Stimulated activated effector memory CD8-positive, alpha-beta T cell treated with anti-CD3 and anti-CD28 coated beads, Interleukin-12 subunit alpha, Interleukin-12 subunit beta, amount 100 ng/mL, for 72 hours (primary cell): Measurements from ENCODE around the gene SMU1.
"Not testable (repeated sequence)": the region's sequence is repeated elsewhere in the genome, so short reads cannot be mapped to it uniquely, and the experiment has no call there.

Source experiments
- ATAC-seq: fragments of 150-1000 bp; cut with Tn5 transposase; 2 replicates; pipeline ENCODE4 v1.10.0; 2021
- DNase-seq, 2 donors: peaks; one replicate each; pipeline ENCODE4 v3.0.0; 2021 to 2022; ENCODE audit warnings: low spot score in 2 of 2
- H3K27ac Mint-ChIP-seq: one replicate; pipeline ENCODE4 v1.8.0; 2022; ENCODE audit warnings: mild to moderate bottlenecking, mixed read lengths
- H3K36me3 Mint-ChIP-seq: one replicate; pipeline ENCODE4 v1.8.0; 2022; ENCODE audit warnings: mild to moderate bottlenecking, mixed read lengths
- H3K4me1 Mint-ChIP-seq: one replicate; pipeline ENCODE4 v1.8.0; 2022; ENCODE audit warnings: mixed read lengths
- H3K4me3 Mint-ChIP-seq: one replicate; pipeline ENCODE4 v1.8.0; 2022; ENCODE audit warnings: mild to moderate bottlenecking, mixed read lengths
- H3K9me3 Mint-ChIP-seq: one replicate; pipeline ENCODE4 v1.8.0; 2022; ENCODE audit warnings: mixed read lengths

The SMU1 gene

GRCh38 chr9:33092634-33093033 lies 16.2 kb upstream of the SMU1 start:
- H3K4me3 Mint-ChIP-seq = no peak overlapping the region
- H3K36me3 Mint-ChIP-seq = peaks cover 5% of the 10 kb centered on the region
- no peak overlapping the region for H3K27ac Mint-ChIP-seq
- peaks cover 17% of the 10 kb centered on the region for H3K4me1 Mint-ChIP-seq
- H3K9me3 Mint-ChIP-seq = no peaks in the 10 kb centered on the region
- ATAC-seq (no peak), DNase-seq (no peak)

- H3K9me3 Mint-ChIP-seq, H3K27ac Mint-ChIP-seq, DNase-seq, H3K4me3 Mint-ChIP-seq, ATAC-seq, H3K36me3 Mint-ChIP-seq: not testable (repeated sequence)
- peaks cover 33% of the 10 kb centered on the region for H3K4me1 Mint-ChIP-seq
Observed at GRCh38 chr9:33085672-33086071, 9.2 kb upstream of the SMU1 start.

- Mint-ChIP-seq H3K4me3 (no peak overlapping the region), H3K4me1 (peaks cover 27% of the 10 kb centered on the region), H3K27ac (peak overlapping the region; percentile 90), H3K36me3 (no peaks in the 10 kb centered on the region), H3K9me3 (no peaks in the 10 kb centered on the region)
- no peak for DNase-seq
- peak; percentile 58 for ATAC-seq
Observed at GRCh38 chr9:33082538-33083326, 6.3 kb upstream of the SMU1 start.

GRCh38 chr9:33082128-33082527 lies 5.7 kb upstream of the SMU1 start:
- Mint-ChIP-seq H3K9me3 (no peaks in the 10 kb centered on the region), H3K27ac (peak overlapping the region; percentile 90), H3K36me3 (peaks cover 2% of the 10 kb centered on the region), H3K4me1 (peaks cover 31% of the 10 kb centered on the region), H3K4me3 (no peak overlapping the region)
- no peak for ATAC-seq
- DNase-seq = no peak

GRCh38 chr9:33081128-33081851 lies 4.8 kb upstream of the SMU1 start:
- DNase-seq (peak in 1 of 2 donors; percentile 64), ATAC-seq (peak; percentile 68)
- no peak overlapping the region for H3K27ac Mint-ChIP-seq
- H3K4me3 Mint-ChIP-seq = no peak overlapping the region
- peaks cover 40% of the 10 kb centered on the region for H3K4me1 Mint-ChIP-seq
- H3K9me3 Mint-ChIP-seq = no peaks in the 10 kb centered on the region
- H3K36me3 Mint-ChIP-seq = peaks cover 11% of the 10 kb centered on the region

GRCh38 chr9:33080534-33080933 lies 4.1 kb upstream of the SMU1 start:
- DNase-seq (no peak), ATAC-seq (no peak)
- H3K9me3 Mint-ChIP-seq = no peaks in the 10 kb centered on the region
- H3K27ac Mint-ChIP-seq = no peak overlapping the region
- peaks cover 18% of the 10 kb centered on the region for H3K36me3 Mint-ChIP-seq
- no peak overlapping the region for H3K4me3 Mint-ChIP-seq
- peaks cover 46% of the 10 kb centered on the region for H3K4me1 Mint-ChIP-seq

GRCh38 chr9:33068991-33069390 lies 7.5 kb downstream of the SMU1 start:
- ATAC-seq = no peak
- Mint-ChIP-seq H3K4me1 (peaks cover 28% of the 10 kb centered on the region), H3K9me3 (no peaks in the 10 kb centered on the region), H3K27ac (peak overlapping the region; percentile 4), H3K4me3 (no peak overlapping the region), H3K36me3 (peaks cover 100% of the 10 kb centered on the region)
- DNase-seq = no peak

- Mint-ChIP-seq H3K4me3 (no peak overlapping the region), H3K9me3 (no peaks in the 10 kb centered on the region), H3K27ac (no peak overlapping the region), H3K36me3 (peaks cover 100% of the 10 kb centered on the region), H3K4me1 (peaks cover 19% of the 10 kb centered on the region)
- no peak for ATAC-seq
- DNase-seq = no peak
Observed at GRCh38 chr9:33065157-33066076, 11.1 kb downstream of the SMU1 start.

- Mint-ChIP-seq H3K4me1 (no peaks in the 10 kb centered on the region), H3K36me3 (peaks cover 100% of the 10 kb centered on the region)
Observed at GRCh38 chr9:33051144-33051543, 25.3 kb downstream of the SMU1 start.

GRCh38 chr9:33049680-33050361 lies 26.7 kb downstream of the SMU1 start:
- DNase-seq (no peak), ATAC-seq (peak; percentile 87)
- peaks cover 100% of the 10 kb centered on the region for H3K36me3 Mint-ChIP-seq
- no peak overlapping the region for H3K4me3 Mint-ChIP-seq
- H3K4me1 Mint-ChIP-seq = peaks cover 2% of the 10 kb centered on the region
- no peaks in the 10 kb centered on the region for H3K9me3 Mint-ChIP-seq
- peak overlapping the region; percentile 62 for H3K27ac Mint-ChIP-seq

More at GRCh38 chr9:33051144-33051543, 25.3 kb downstream of the SMU1 start:
- no peak overlapping the region for H3K27ac Mint-ChIP-seq
- no peak for DNase-seq
- no peak for ATAC-seq
- H3K4me3 Mint-ChIP-seq = no peak overlapping the region
- no peaks in the 10 kb centered on the region for H3K9me3 Mint-ChIP-seq

- no peak for ATAC-seq
- Mint-ChIP-seq H3K4me1 (peaks cover 17% of the 10 kb centered on the region), H3K27ac (no peak overlapping the region), H3K9me3 (no peaks in the 10 kb centered on the region), H3K4me3 (no peak overlapping the region), H3K36me3 (peaks cover 85% of the 10 kb centered on the region)
- DNase-seq = no peak
Observed at GRCh38 chr9:33048054-33048465, 28.4 kb downstream of the SMU1 start.

GRCh38 chr9:33046061-33046460 lies 30.4 kb downstream of the SMU1 start:
- Mint-ChIP-seq H3K36me3 (peaks cover 66% of the 10 kb centered on the region), H3K9me3 (no peaks in the 10 kb centered on the region), H3K4me3 (no peak overlapping the region), H3K4me1 (peaks cover 17% of the 10 kb centered on the region), H3K27ac (no peak overlapping the region)
- DNase-seq (no peak), ATAC-seq (no peak)

GRCh38 chr9:33044677-33045282 lies 31.7 kb downstream of the SMU1 start:
- Mint-ChIP-seq H3K27ac (no peak overlapping the region), H3K36me3 (peaks cover 66% of the 10 kb centered on the region), H3K9me3 (no peaks in the 10 kb centered on the region), H3K4me1 (peaks cover 17% of the 10 kb centered on the region), H3K4me3 (peak overlapping the region; percentile 68)
- DNase-seq (no peak), ATAC-seq (no peak)

- peak overlapping the region; percentile 61 for H3K27ac Mint-ChIP-seq
- peak; percentile 85 for ATAC-seq
- DNase-seq = peak; percentile 53 to 83
- peaks cover 17% of the 10 kb centered on the region for H3K4me1 Mint-ChIP-seq
- H3K4me3 Mint-ChIP-seq = peak overlapping the region; percentile 68
- H3K36me3 Mint-ChIP-seq = peaks cover 66% of the 10 kb centered on the region
- no peaks in the 10 kb centered on the region for H3K9me3 Mint-ChIP-seq
Observed at GRCh38 chr9:33044162-33044673, 32.3 kb downstream of the SMU1 start.
